GM21526 (cell line): ENCODE data around the gene RBM38.

ENCODE experiments used
- ATAC-seq: cut with Tn5 transposase; IDR thresholded peaks from one replicate; pipeline ENCODE4 v1.9.1; 2021; ENCODE audit warnings: moderate library complexity; ENCODE audit not compliant: unreplicated experiment, low FRiP score

RBM38 gene

DNA sequence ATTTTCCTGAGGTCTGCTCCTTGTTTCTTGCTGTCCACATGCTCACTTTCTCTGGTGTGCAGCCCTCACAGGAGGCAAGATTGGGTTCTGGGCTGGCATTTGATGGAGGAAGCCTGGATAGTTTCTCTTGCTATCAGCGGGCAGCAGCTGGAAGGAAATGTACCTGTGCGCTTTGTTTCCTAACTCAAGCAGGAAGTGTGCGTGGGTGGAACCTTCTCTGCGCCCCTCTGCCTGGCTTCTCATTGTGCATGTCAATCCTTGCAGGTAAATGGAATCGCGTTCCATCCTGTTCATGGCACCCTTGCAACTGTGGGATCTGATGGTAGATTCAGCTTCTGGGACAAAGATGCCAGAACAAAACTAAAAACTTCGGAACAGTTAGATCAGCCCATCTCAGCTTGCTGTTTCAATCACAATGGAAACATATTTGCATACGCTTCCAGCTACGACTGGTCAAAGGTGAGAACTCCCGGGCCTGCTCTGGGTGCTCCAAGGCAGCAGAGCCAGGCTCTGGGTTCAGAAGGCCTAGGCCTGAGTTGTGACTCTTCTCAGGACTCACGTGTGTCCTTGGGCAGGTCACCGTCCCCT is 16.8 kb upstream of the RBM38 start:
- ATAC-seq = no peak

- no peak for ATAC-seq
Observed at GRCh38 chr20:57374931-57375651, 16.1 kb upstream of the RBM38 start.

DNA sequence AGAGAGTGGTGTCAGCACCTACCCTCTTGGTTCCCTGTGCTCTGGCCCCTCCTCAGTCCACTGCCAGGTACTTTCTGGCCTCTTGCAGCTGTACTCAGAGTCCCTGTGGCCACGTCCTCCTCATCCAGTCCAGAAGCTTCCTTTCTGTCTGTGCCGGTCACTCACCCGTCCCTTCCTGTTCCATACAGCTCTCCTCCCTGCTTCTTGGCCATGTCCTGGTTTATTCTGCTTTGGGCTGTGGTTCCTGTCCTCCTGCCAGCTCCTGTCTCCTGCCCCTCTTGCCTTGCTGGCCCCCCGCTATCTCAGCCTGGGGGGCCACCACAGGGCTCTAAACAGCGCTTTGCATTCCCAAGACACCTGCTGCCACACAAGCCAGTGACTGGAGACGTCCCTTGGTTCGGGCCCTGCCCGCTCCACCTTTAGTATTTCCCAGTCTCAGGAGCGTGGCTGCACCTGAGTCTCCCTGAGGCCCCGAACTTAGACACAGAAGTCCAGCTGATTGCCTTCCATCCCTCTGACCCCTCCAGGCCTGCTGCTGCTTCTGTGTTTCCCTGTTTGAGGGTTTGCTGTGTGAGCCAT is 15.5 kb upstream of the RBM38 start:
- no peak for ATAC-seq

GRCh38 chr20:57377350-57377749 is 13.8 kb upstream of the RBM38 start:
- no peak for ATAC-seq

GRCh38 chr20:57378107-57378506 is 13.1 kb upstream of the RBM38 start:
- ATAC-seq = no peak

DNA sequence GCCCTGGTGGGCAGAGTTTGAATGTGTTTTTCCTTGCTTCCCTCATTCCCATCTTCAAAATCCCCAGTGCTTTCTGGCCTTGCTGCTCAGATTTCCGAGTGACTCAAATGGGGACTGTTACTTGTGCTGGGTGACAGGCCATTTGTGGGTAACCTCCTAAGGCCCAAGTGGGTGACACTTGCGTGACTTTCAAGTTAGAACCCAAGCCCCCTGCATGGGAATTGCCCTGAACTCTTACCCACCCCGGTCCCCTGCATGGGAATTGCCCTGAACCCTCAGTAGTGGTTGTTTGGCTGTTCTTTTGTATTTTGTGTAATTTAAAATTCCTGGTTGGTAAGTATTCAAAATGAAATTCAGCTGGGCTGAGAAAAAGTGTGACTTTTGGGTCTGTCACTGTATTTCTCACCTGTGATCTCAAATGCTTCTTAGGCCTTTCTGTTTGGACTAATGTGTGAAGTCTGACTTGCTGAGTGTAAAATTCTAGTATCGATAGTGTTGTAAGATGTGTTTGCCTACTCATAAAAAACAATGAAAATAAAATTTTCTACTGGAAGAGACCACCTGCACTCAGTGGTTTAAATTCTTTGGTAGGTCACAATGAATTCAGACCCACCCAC is 12.4 kb upstream of the RBM38 start:
- ATAC-seq = no peak

GRCh38 chr20:57379263-57379647 is 11.9 kb upstream of the RBM38 start:
- ATAC-seq = no peak

DNA sequence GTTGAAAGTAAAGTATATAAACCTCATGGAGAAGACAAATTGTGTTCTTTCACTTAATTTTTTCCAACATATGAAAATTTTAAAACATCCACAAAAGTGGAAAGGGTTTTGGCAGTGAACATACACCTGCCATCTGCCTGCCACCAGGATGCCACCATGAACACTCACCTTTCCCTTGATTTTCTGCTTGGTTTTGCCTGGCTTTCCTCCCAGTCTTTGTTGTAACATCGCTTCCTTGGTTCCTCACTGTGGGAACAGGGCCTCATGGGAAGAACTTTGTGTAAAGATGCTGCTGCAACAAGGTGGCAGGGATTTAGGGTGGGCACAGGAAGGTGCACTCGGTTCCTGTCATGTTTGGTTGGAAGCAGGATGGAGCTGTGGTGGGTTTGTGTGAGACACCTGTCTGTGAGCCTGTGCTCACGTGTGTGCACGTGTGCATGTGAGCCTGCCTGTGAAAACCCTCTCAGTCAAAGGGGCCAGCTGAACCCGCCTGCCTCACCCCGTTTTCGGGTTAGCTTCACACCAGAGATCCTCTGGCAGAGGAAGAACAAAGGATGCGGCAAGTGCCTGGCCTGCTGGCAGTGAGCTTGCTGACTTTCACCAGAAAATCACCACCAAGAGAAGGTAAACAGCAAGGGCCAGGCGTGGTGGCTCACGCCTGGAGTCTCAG is 11.0 kb upstream of the RBM38 start:
- ATAC-seq = no peak

DNA sequence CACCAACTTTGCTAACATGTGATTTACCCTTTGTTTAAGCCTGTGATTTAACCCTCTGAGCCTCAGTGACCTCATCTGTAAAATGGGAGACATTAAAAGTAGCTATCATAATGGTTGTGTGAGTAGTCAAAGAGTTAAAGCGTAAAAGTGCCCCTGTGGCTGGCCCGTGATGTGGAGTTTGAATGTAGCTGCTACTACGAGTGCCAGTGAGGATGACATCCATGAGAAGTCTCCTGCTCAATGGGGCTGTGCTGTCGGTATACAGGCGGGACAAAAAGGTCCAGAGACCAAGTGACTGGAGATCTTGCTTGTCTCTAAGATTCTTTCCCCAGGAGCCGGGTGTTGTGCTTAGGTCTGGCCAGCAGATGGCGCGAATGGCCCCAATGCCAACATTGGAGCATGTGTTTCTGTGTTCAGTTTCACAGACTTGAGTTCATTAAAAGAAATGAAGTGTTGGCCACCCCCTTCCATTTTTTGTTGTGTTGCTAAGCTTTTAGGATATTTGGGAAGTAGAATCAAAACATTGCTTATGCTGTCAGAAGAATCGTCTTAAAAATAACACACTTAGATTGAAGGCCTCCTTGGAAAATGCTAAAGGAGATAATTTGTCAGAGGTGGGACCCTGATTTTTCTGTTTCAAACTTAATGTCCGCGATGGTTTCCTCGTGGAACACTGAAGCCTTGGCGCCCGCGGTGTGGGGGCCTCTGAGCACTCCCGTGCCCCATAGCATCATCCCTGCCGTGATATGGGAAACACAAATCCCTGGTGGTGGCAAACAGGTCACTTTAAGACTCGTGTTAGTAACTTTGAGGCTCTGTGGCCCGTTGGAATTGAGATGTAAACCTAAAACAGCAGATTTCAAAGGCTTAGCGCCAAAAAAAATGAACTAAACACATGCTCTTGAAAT is 9.3 kb upstream of the RBM38 start:
- ATAC-seq = no peak

GRCh38 chr20:57382516-57382915 is 8.7 kb upstream of the RBM38 start:
- no peak for ATAC-seq

DNA sequence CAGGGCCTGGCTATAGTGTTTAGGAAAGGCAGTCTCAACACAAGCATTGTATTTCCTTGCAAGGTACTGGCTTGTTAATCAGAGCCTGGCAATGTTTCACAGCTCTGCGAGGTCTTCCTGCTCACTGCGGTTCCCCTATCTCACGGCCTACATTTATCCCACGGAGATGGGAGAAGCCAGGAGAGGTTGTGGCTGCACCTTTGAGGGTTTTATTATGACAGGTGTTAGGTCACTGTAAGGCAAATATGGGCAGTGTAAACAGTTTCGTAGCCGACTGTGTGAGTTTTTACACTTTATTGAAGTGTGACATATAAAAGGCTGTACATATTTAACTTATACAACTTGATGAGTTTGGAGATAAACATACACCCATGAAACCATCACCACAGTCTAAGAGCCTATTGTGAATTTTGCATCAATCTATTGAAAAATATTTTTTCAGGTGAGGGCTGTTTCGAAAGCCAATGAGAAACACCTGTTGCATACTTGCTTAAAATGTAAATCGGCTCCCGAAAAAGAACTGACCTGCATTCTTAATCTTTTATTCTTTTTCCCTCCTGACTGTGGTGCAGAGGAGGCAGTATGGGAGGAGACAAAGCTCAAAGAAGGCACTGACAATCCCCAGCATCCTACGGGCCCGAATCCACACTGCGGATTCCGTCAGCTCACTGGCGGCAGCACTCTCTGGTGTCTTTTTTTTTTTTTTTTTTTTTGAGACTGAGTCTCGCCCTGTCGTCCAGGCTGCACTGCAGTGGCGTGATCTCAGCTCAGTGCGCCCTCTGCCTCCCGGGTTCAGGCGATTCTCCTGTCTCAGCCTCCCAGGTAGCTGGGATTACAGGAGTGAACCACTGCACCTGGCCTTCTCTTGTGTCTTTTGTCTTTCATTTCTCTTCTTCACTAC is 7.5 kb upstream of the RBM38 start:
- ATAC-seq = no peak

DNA sequence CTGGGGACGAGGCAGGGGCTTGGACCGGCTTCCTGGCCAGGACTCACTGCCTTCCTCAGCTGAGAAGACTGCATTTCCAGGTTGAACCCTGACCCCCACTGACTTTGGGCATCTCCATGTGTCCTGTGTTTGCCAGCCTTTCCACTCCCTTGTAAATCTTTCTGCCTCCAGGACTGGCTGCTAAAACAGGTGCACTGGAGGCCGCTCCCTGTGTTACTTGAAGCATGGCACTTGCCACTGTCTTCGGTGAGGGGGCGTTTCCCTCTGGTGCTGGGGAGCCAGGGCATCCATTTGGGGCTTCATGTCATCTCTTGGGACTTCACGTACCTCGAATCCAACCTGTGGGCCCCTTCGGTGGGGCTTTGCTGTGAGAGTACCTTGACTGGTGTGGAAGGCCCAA is 6.7 kb upstream of the RBM38 start:
- ATAC-seq = no peak

DNA sequence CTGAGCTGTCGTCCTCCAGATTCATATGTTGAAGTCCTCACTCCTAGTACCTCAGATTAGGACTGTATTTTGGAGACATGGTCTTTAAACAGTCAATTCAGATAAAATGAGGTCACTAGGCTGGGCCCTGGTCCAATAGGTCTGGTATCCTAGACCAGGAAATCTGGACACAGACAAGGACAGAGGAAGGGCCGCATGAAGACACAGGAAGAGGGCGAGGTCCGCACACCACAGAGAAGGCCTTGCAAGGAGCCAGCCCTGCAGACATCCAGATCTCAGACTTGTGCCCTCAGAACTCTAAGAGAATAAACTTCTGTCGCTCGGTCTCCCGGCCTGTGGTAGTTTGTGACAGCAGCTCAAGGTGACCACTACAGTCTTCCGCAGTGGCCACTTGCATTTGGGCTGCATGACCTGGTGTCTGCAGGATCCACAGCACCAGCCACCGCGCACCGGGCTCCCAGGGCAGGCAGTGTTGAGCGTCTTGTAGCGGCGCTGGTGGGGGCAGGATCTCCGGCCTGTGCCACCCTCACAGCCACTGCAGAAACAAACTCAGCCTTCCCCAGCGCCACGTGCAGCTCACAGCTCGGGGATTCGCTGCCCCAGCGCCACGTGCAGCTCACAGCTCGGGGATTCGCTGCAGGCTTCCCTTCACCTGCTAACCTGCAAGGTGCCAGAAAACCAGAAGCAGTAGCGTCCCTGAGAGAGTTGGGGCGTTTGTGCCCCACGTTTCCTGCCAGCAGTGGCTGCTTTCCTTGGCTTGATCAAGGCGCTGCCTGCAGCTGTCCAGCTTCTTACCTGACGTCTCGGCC is 6.0 kb upstream of the RBM38 start:
- no peak for ATAC-seq

- no peak for ATAC-seq
Observed at GRCh38 chr20:57385940-57386339, 5.3 kb upstream of the RBM38 start.

DNA sequence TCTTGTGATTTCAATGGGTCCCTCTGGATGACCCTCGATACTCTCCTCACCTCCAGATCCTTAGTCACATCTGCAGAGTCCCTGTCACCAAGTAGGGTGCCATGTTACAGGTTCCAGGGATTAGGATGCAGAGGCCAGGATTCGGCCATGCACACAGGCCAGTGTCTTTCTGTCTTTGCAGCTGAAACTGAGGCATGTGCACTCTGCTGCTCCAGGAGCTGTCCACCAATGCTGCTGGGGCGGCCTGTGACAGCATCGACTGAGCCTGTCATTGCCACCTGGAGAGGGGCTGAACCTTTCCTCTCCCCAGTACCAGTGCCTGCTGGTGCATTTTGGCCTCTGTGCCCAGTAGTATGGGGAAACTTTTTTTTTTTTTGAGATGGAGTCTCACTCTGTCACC is 4.4 kb upstream of the RBM38 start:
- no peak for ATAC-seq

DNA sequence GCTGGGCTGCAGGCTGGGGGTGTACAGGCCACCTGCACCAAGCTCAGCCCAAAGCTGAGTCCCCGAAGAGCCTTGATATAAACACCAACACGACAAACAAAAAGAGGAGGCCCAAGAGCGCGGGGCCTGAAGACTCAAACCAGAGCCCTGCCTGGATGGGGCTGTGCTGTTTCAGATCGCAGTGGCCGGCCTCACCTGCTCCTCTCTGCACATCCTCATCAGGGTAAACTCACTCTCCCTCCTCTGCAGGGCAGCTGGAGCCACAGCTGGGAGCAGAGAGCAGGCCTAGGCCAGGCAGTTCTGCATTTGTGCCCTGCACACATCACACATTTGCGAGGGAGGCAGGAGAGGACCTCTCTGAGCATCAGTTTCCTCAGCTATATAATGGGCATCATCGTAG is 3.7 kb upstream of the RBM38 start:
- ATAC-seq = no peak

DNA sequence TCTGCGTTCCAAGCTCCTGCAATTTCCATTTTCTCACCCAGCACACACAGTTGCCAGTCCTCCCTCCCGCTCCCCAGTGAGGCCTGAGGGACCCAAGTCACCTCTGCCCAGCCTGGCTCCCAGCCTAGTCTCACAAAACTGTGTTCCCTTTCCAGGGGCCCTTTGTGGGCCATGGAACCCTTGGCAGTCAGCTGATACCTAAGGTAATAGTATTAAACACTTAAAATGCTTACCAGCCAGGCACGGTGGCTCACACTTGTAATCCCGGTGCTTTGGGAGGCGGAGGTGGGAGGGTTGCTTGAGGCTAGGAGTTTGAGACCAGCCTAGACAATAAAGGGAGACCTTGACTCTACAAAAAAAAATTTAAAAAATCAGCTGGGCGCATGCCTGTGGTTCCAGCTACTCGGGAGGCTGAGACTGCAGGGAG is 3.2 kb upstream of the RBM38 start:
- no peak for ATAC-seq

- peak; percentile 25 for ATAC-seq
Observed at GRCh38 chr20:57388953-57389694, 2.1 kb upstream of the RBM38 start.
